RWPE1 (cell line): ENCODE results near the gene MYL5.

Experiments
- CTCF ChIA-PET: fragments of 350-600 bp; sonication (Branson Sonifier 250); formaldehyde crosslinking; extraction: SDS; loops from one replicate; lab custom pipeline; 2021; lab: Yijun Ruan, JAX
- POLR2A ChIA-PET: fragments of 400-600 bp; formaldehyde crosslinking; extraction: SDS; loops from one replicate; lab custom pipeline; 2020; ENCODE audit warnings: antibody characterized with exemption; ENCODE audit not compliant: low non-redundant PET; lab: Yijun Ruan, JAX
- DNase-seq: peaks from one replicate; pipeline ENCODE4 v3.0.0; 2012; ENCODE audit warnings: low spot score
- H3K27ac ChIP-seq: fragments of 450-650 bp; 2 replicates; pipeline ENCODE4 v1.5.1; 2017
- TF ChIP-seq, protein P1 (sequence below): fragments of 450-650 bp; conservative IDR thresholded peaks from 2 replicates; pipeline ENCODE4 v1.5.1; 2017; ENCODE audit warnings: low read depth, mild to moderate bottlenecking

MYL5 gene

DNA sequence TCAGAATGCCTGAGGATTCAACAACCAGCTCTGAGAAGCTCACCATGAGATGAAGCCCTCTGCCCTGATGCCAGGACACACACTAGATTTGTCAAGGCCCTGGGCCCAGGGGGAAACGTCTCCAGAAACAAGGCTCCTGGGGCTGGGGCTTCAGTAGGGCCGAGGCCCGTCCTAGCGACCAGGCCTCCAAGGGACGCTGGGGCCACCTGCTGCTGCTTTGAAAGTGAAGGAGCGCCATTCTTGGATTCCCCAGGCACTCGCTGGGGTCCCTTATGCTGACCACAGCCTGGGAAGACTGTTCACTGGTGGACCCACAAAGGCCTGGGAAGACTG, 25.1 kb upstream of the MYL5 start:
- no peak for DNase-seq
- TF ChIP-seq, protein P1, sequence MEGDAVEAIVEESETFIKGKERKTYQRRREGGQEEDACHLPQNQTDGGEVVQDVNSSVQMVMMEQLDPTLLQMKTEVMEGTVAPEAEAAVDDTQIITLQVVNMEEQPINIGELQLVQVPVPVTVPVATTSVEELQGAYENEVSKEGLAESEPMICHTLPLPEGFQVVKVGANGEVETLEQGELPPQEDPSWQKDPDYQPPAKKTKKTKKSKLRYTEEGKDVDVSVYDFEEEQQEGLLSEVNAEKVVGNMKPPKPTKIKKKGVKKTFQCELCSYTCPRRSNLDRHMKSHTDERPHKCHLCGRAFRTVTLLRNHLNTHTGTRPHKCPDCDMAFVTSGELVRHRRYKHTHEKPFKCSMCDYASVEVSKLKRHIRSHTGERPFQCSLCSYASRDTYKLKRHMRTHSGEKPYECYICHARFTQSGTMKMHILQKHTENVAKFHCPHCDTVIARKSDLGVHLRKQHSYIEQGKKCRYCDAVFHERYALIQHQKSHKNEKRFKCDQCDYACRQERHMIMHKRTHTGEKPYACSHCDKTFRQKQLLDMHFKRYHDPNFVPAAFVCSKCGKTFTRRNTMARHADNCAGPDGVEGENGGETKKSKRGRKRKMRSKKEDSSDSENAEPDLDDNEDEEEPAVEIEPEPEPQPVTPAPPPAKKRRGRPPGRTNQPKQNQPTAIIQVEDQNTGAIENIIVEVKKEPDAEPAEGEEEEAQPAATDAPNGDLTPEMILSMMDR = no peak
- POLR2A ChIA-PET = no interaction called here
- H3K27ac ChIP-seq = no peak overlapping the region
- CTCF ChIA-PET = no interaction called here

DNA sequence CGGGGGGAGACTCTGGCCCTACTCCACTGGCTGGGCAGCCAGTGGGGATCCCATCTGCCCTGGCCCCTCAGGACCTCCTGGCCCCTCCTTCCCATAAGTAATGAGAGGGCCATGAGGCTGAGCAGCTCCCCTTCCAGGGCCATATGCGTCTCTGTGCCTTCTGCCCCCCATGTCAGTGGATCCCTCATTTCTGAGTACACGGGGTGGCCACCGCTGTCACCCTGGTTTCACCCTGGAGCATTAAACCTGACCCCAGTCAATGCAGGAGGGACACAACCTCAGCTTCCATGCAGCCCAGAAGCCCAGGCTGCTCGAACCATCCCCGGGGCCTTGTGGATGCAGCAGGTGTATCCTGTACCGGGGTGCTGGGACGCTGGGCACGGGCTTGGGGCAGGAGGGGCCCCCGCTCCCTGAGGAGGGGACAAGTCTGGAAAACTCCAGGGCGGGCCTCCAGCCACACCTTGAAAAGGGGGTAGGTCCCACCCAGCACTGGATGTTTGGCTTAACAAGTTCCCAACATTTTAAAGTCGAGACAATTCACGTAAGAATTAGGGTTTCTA, 24.5 kb upstream of the MYL5 start:
- TF ChIP-seq, protein P1 = no peak
- POLR2A ChIA-PET = no interaction called here
- no peak for DNase-seq
- H3K27ac ChIP-seq = no peak overlapping the region
- CTCF ChIA-PET = no interaction called here

DNA sequence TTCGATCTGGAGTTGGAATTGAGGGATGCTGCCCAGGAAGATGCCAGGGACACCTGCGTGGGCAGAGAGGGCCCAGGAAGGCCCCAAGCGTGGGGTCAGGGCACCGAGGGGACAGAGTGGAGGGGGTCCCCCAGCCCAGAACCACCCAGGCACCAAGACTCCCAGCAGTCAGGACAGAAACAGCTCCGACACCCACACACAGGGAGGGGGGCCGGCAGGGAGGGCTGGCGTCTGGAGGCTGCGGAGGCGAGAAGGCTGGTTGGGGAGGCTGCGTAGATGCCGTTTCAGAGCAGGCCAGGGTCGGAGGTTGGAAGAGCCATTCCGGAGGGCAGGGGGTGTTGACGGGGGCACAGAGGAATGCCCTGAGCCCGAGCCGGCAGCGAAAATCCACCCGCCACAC, 23.9 kb upstream of the MYL5 start:
- POLR2A ChIA-PET = no interaction called here
- CTCF ChIA-PET = no interaction called here
- no peak for DNase-seq
- H3K27ac ChIP-seq = no peak overlapping the region
- TF ChIP-seq, protein P1 = no peak

DNA sequence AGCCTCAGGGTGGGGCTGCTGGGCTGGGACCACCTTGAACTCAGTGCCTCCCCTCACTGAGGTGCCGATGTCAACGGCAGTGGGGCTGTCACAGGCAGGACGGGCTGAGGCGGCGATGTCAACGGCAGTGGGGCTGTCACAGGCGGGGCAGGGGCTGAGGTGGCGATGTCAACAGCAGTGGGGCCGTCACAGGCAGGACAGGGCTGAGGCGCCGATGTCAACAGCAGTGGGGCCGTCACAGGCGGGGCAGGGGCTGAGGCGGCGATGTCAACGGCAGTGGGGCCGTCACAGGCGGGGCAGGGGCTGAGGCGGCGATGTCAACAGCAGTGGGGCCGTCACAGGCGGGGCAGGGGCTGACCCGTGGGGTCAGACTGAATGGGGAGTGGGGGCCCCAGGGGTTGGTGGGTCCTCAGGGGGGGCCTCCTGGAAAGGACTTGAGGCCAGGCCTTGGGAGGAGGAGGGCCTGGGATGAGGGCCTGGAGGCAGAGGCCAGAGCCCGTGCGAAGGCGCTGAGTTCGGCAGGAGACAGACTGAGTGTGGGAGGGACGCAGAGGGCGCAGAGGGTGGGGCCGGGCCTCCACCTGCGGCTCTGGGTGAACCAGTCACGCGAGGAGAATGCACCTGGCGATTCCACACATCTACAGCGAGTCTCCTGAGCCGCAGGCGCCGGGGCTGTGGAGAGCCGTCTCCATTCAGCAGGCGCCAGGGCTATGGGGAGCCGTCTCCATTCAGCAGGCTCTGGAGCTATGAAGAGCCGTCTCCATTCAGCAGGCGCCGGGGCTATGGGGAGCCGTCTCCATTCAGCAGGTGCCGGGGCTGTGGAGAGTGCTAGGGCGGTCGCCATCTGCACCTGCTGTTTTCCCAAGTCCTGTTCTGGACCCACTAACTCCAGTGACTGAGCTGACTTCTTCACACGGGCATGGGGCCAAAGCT, 23.1 kb upstream of the MYL5 start:
- ChIA-PET CTCF (no interaction called here), POLR2A (no interaction called here)
- no peak for DNase-seq
- H3K27ac ChIP-seq = no peak overlapping the region
- TF ChIP-seq, protein P1 = no peak

DNA sequence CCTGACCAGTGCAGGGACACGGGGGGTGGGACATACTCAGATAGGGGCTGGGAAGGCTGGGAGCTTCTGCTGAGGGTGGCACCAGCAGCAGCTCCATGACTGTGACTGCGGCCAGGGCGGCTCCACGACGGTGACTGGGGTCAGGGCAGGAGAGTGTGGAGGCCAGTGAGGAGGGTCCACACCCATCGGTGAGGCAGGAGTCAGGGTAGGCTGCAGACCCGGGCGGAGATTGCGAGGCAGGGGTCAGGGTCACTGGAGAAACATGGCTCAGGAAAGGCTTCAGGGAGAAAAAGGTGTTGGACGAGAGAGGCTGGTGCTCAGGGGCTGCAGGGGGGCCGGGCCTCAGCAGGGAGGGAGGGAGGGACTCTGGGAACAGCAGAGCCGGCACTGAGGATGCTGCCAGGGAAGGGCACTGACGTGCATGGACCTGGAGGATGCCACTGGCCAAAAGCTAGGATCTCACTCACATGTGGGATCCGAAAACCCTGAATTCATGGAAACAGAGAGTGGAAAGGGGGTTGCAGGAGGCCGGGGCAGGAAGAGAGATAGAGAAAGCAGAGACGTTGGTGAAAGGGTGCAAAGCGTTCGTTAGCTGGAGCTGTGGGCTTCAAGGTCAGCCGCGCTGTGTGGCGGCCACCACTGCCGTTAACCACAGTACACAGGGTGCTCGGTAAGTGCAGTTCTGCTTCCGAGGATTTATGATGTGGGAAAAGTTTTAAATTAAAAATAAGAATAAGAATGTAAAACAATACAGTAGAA, 22.3 kb upstream of the MYL5 start:
- ChIA-PET CTCF (no interaction called here), POLR2A (no interaction called here)
- TF ChIP-seq, protein P1 = no peak
- no peak overlapping the region for H3K27ac ChIP-seq
- no peak for DNase-seq

DNA sequence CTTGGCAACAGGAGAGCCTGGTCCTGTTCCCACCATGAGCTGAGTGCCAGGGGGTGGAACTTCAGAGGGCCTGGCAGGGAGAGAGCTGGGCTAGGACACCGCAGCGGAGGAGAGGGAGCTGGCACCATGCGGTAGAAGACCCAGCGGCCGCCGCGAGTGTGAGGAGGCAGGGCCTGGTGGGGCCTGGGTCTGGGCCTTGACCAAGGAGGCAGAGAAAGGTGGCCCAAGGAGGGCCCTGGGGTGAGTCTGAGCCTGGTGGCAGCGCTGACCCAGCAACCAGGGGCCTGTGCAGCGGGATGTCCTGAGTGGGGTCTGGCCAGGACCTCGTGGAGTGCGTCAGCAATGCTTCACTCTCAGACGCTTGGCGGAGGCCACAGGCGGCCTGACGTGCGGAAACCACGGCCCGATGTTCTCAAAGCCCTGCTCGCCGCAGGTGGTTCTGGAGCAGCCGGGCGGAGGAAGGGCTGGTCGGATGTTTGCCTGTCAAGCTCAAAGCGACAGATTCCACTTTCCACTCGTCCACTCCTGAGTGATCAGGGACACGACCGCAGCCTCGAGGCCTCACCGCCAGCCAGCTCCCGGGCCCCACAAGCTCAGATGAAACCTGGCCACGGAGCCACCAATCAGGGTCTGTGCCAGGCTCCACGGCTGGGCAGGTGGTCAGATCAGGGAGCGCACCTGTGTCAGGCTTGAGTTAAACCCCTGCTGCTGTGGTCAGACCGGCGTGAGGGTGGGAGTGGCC, 21.1 kb upstream of the MYL5 start:
- H3K27ac ChIP-seq = no peak overlapping the region
- POLR2A ChIA-PET = no interaction called here
- CTCF ChIA-PET = no interaction called here
- TF ChIP-seq, protein P1 = no peak
- DNase-seq = no peak
